ENCODE results near the gene FAM118A. TPM values are rescaled to one million over a fixed set of nuclear protein-coding genes. Genes with fewer than 3 reads are reported as not detected.

The FAM118A gene
- total RNA-seq, 1 experiment from 2014 or later = 21.3 TPM

DNA sequence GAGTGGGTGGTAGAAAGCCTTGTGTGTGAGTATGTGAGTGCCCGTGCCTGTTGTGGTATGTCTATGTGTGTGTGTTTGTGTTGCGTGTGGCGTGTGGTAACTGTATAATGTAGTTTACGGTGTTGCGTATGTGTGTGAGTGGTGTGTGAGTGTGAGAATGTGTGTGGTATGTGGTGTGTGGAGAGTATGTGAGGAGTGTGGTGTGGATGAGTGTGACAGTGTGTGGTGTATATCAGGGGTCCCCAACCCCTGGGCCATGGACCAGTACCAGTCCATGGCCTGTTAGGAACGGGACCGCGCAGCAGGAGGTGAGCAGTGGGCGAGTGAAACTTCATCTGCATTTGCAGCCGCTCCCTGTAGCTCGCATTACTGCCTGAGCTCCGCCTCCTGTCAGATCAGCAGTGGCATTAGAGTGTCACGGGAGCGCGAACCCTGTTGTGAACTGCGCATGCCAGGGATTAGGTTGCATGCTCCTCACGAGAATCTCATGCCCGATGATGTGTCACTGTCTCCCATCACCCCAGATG, 19.3 kb upstream of the FAM118A start:
- no peaks in the 10 kb centered on the region for H3K36me3 Mint-ChIP-seq
- H3K4me1 Mint-ChIP-seq = peaks cover 5% of the 10 kb centered on the region
- POLR2A ChIA-PET = no interaction called here
- H3K27me3 Mint-ChIP-seq (ENCODE audit: low read depth) = peaks cover 16% of the 10 kb centered on the region
- CTCF ChIA-PET = no interaction called here
- TF ChIP-seq, protein P1, sequence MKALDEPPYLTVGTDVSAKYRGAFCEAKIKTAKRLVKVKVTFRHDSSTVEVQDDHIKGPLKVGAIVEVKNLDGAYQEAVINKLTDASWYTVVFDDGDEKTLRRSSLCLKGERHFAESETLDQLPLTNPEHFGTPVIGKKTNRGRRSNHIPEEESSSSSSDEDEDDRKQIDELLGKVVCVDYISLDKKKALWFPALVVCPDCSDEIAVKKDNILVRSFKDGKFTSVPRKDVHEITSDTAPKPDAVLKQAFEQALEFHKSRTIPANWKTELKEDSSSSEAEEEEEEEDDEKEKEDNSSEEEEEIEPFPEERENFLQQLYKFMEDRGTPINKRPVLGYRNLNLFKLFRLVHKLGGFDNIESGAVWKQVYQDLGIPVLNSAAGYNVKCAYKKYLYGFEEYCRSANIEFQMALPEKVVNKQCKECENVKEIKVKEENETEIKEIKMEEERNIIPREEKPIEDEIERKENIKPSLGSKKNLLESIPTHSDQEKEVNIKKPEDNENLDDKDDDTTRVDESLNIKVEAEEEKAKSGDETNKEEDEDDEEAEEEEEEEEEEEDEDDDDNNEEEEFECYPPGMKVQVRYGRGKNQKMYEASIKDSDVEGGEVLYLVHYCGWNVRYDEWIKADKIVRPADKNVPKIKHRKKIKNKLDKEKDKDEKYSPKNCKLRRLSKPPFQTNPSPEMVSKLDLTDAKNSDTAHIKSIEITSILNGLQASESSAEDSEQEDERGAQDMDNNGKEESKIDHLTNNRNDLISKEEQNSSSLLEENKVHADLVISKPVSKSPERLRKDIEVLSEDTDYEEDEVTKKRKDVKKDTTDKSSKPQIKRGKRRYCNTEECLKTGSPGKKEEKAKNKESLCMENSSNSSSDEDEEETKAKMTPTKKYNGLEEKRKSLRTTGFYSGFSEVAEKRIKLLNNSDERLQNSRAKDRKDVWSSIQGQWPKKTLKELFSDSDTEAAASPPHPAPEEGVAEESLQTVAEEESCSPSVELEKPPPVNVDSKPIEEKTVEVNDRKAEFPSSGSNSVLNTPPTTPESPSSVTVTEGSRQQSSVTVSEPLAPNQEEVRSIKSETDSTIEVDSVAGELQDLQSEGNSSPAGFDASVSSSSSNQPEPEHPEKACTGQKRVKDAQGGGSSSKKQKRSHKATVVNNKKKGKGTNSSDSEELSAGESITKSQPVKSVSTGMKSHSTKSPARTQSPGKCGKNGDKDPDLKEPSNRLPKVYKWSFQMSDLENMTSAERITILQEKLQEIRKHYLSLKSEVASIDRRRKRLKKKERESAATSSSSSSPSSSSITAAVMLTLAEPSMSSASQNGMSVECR (CRISPR knock-in tag; IDR thresholded peaks at IDR 0.05; ENCODE audit: borderline replicate concordance) = no peak
- TF ChIP-seq ZNF416 (CRISPR knock-in tag; IDR thresholded peaks at IDR 0.05) (no peak), ZNF121 (CRISPR knock-in tag; IDR thresholded peaks at IDR 0.05) (peak; percentile 20; the same call in 1 of the 2 replicates), ZNF317 (CRISPR knock-in tag; IDR thresholded peaks at IDR 0.05; ENCODE audit: borderline replicate concordance, low read depth) (no peak)
- ATAC-seq (no peak; the same call in 1 of the 2 replicates), DNase-seq (ENCODE audit: low spot score) (peak; percentile 53)
- no peaks in the 10 kb centered on the region for H3K9me3 Mint-ChIP-seq
- H3K27ac Mint-ChIP-seq = no peak overlapping the region
- no peak overlapping the region for H3K4me3 Mint-ChIP-seq

DNA sequence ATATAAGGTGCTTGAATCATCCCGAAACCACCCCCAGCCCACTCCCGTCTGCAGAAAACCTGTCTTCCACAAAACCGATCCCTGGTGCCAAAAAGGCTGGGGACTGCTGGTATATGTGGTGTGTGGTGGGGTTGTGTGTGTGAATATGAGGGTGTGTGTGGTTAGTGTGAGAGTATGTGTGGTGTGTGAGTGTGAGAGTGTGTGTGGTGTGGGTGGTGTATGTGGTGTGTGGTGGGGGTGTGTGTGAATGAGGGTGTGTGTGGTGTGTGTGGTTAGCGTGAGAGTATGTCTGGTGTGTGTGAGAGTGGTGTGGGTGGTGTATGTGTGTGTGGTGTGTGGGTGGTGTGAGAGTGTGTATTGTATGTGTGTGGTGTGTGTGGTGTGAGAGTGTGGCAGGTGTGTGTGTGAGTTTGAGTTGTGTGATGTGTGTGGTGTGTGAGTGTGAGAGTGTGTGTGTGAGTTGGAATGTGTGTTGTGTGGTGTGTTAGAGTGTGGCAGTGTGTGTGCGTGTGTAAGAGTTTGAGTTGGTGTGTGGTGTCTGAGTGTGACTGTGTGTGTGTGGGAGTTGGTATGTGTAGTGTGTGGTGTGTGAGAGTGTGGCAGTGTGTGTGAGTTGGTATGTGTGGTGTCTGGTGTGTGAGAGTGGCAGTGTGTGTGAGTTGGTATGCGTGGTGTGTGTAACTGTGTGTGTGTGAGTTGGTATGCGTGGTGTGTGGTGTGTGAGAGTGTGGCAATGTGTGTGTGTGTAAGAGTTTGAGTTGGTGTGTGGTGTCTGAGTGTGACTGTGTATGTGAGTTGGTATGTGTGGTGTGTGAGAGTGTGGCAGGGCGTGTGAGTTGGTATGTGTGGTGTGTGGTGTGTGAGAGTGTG, 18.4 kb upstream of the FAM118A start:
- Mint-ChIP-seq H3K36me3 (no peaks in the 10 kb centered on the region), H3K9me3 (no peaks in the 10 kb centered on the region), H3K27ac (no peak overlapping the region), H3K27me3 (ENCODE audit: low read depth) (peaks cover 8% of the 10 kb centered on the region), H3K4me3 (no peak overlapping the region), H3K4me1 (no peaks in the 10 kb centered on the region)
- POLR2A ChIA-PET = no interaction called here
- TF ChIP-seq, protein P2, sequence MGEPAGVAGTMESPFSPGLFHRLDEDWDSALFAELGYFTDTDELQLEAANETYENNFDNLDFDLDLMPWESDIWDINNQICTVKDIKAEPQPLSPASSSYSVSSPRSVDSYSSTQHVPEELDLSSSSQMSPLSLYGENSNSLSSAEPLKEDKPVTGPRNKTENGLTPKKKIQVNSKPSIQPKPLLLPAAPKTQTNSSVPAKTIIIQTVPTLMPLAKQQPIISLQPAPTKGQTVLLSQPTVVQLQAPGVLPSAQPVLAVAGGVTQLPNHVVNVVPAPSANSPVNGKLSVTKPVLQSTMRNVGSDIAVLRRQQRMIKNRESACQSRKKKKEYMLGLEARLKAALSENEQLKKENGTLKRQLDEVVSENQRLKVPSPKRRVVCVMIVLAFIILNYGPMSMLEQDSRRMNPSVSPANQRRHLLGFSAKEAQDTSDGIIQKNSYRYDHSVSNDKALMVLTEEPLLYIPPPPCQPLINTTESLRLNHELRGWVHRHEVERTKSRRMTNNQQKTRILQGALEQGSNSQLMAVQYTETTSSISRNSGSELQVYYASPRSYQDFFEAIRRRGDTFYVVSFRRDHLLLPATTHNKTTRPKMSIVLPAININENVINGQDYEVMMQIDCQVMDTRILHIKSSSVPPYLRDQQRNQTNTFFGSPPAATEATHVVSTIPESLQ (CRISPR knock-in tag; IDR thresholded peaks at IDR 0.05) = no peak
- TF ChIP-seq, protein P3, sequence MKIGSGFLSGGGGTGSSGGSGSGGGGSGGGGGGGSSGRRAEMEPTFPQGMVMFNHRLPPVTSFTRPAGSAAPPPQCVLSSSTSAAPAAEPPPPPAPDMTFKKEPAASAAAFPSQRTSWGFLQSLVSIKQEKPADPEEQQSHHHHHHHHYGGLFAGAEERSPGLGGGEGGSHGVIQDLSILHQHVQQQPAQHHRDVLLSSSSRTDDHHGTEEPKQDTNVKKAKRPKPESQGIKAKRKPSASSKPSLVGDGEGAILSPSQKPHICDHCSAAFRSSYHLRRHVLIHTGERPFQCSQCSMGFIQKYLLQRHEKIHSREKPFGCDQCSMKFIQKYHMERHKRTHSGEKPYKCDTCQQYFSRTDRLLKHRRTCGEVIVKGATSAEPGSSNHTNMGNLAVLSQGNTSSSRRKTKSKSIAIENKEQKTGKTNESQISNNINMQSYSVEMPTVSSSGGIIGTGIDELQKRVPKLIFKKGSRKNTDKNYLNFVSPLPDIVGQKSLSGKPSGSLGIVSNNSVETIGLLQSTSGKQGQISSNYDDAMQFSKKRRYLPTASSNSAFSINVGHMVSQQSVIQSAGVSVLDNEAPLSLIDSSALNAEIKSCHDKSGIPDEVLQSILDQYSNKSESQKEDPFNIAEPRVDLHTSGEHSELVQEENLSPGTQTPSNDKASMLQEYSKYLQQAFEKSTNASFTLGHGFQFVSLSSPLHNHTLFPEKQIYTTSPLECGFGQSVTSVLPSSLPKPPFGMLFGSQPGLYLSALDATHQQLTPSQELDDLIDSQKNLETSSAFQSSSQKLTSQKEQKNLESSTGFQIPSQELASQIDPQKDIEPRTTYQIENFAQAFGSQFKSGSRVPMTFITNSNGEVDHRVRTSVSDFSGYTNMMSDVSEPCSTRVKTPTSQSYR (CRISPR knock-in tag; IDR thresholded peaks at IDR 0.05) = no peak
- TF ChIP-seq SMAD4 (CRISPR knock-in tag; IDR thresholded peaks at IDR 0.05) (no peak), ESRRA (CRISPR knock-in tag; IDR thresholded peaks at IDR 0.05; ENCODE audit: borderline replicate concordance) (no peak), SP1 (CRISPR knock-in tag; conservative IDR thresholded peaks at IDR 0.05) (no peak)
- TF ChIP-seq, protein P4, sequence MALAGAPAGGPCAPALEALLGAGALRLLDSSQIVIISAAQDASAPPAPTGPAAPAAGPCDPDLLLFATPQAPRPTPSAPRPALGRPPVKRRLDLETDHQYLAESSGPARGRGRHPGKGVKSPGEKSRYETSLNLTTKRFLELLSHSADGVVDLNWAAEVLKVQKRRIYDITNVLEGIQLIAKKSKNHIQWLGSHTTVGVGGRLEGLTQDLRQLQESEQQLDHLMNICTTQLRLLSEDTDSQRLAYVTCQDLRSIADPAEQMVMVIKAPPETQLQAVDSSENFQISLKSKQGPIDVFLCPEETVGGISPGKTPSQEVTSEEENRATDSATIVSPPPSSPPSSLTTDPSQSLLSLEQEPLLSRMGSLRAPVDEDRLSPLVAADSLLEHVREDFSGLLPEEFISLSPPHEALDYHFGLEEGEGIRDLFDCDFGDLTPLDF (CRISPR knock-in tag; IDR thresholded peaks at IDR 0.05) = no peak
- TF ChIP-seq, protein P1 (CRISPR knock-in tag; IDR thresholded peaks at IDR 0.05; ENCODE audit: borderline replicate concordance) = no peak
- TF ChIP-seq, protein P5, sequence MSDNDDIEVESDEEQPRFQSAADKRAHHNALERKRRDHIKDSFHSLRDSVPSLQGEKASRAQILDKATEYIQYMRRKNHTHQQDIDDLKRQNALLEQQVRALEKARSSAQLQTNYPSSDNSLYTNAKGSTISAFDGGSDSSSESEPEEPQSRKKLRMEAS (CRISPR knock-in tag; IDR thresholded peaks at IDR 0.05) = no peak
- DNase-seq (ENCODE audit: low spot score) (no peak), ATAC-seq (no peak)
- CTCF ChIA-PET = no interaction called here

Measured in WTC11 (cell line).